NT2/D1 (cell line): Measurements from ENCODE around the gene TLX1.

Experiments used
- YY1 ChIP-seq: IDR thresholded peaks from 2 replicates; pipeline ENCODE4 v1.6.1; 2011; ENCODE audit not compliant: insufficient read length, insufficient read depth
- ZNF274 ChIP-seq: IDR thresholded peaks from 2 replicates; pipeline ENCODE4 v1.6.1; 2011; ENCODE audit warnings: mild to moderate bottlenecking, low read depth, low read length

- TF ChIP-seq ZNF274 (no peak), YY1 (no peak)
These were observed 51.8 kb downstream of the TLX1 start for GRCh38 chr10:101182936-101183335.
